Measurements from ENCODE around the gene RPS27A.
"Not testable (repeated sequence)": the region's sequence is repeated elsewhere in the genome, so short reads cannot be mapped to it uniquely, and the experiment has no call there.

Gene RPS27A

GRCh38 chr2:55232084-55232862 is at the start of gene RPS27A, which contains the start of gene CLHC1:
Gene RPS27A, plus strand, starts transcription at chr2:55232688. Its CDS starts 137 bp downstream, at chr2:55232825.
Gene CLHC1, minus strand, starts transcription at chr2:55232293. Its CDS starts 9,882 bp downstream, at chr2:55222411.
- peaks cover 16% of the 10 kb centered on the region for H3K36me3 ChIP-seq (ENCODE audit: control insufficient read depth, insufficient read depth, low read length)

GRCh38 chr2:55186837-55187236 is 45.7 kb upstream of the RPS27A start:
- not testable (repeated sequence) for H3K36me3 ChIP-seq (ENCODE audit: control insufficient read depth, insufficient read depth, low read length); H3K27me3 ChIP-seq (ENCODE audit: control insufficient read depth, insufficient read depth, low read length); H3K4me1 ChIP-seq (ENCODE audit: control insufficient read depth, insufficient read depth, low read length); H3K9me3 ChIP-seq (ENCODE audit: control insufficient read depth, insufficient read depth, low read length); H3K9ac ChIP-seq (ENCODE audit: low read depth, low read length); H3K4me3 ChIP-seq (ENCODE audit: low read depth, low read length)

More at GRCh38 chr2:55232084-55232862, at the start of gene RPS27A, which contains the start of gene CLHC1:
- Histone ChIP-seq H3K9ac (ENCODE audit: low read depth, low read length) (peak within 1 kb of the TSS; percentile 84), H3K27me3 (ENCODE audit: control insufficient read depth, insufficient read depth, low read length) (no peaks in the 10 kb centered on the region), H3K4me3 (ENCODE audit: low read depth, low read length) (peak within 1 kb of the TSS; percentile 98), H3K9me3 (ENCODE audit: control insufficient read depth, insufficient read depth, low read length) (no peaks in the 10 kb centered on the region), H3K4me1 (ENCODE audit: control insufficient read depth, insufficient read depth, low read length) (no peaks in the 10 kb centered on the region)

- H3K4me3 ChIP-seq (ENCODE audit: low read depth, low read length); H3K9me3 ChIP-seq (ENCODE audit: control insufficient read depth, insufficient read depth, low read length); H3K4me1 ChIP-seq (ENCODE audit: control insufficient read depth, insufficient read depth, low read length); H3K36me3 ChIP-seq (ENCODE audit: control insufficient read depth, insufficient read depth, low read length); H3K27me3 ChIP-seq (ENCODE audit: control insufficient read depth, insufficient read depth, low read length); H3K9ac ChIP-seq (ENCODE audit: low read depth, low read length): not testable (repeated sequence)
Measured at GRCh38 chr2:55191888-55192287, 40.6 kb upstream of the RPS27A start.

GRCh38 chr2:55196526-55196925 is 36.0 kb upstream of the RPS27A start:
- H3K4me3 ChIP-seq (ENCODE audit: low read depth, low read length) = no peak overlapping the region
- no peak overlapping the region for H3K9ac ChIP-seq (ENCODE audit: low read depth, low read length)
- no peaks in the 10 kb centered on the region for H3K27me3 ChIP-seq (ENCODE audit: control insufficient read depth, insufficient read depth, low read length)
- H3K9me3 ChIP-seq (ENCODE audit: control insufficient read depth, insufficient read depth, low read length) = no peaks in the 10 kb centered on the region
- no peaks in the 10 kb centered on the region for H3K4me1 ChIP-seq (ENCODE audit: control insufficient read depth, insufficient read depth, low read length)
- no peaks in the 10 kb centered on the region for H3K36me3 ChIP-seq (ENCODE audit: control insufficient read depth, insufficient read depth, low read length)

GRCh38 chr2:55200416-55200815 is 32.1 kb upstream of the RPS27A start:
- no peaks in the 10 kb centered on the region for H3K9me3 ChIP-seq (ENCODE audit: control insufficient read depth, insufficient read depth, low read length)
- H3K36me3 ChIP-seq (ENCODE audit: control insufficient read depth, insufficient read depth, low read length) = no peaks in the 10 kb centered on the region

GRCh38 chr2:55204536-55204935 is 28.0 kb upstream of the RPS27A start:
- H3K36me3 ChIP-seq (ENCODE audit: control insufficient read depth, insufficient read depth, low read length) = no peaks in the 10 kb centered on the region
- no peaks in the 10 kb centered on the region for H3K27me3 ChIP-seq (ENCODE audit: control insufficient read depth, insufficient read depth, low read length)
- no peaks in the 10 kb centered on the region for H3K4me1 ChIP-seq (ENCODE audit: control insufficient read depth, insufficient read depth, low read length)

More at GRCh38 chr2:55200416-55200815, 32.1 kb upstream of the RPS27A start:
- Histone ChIP-seq H3K4me1 (ENCODE audit: control insufficient read depth, insufficient read depth, low read length) (no peaks in the 10 kb centered on the region), H3K4me3 (ENCODE audit: low read depth, low read length) (no peak overlapping the region), H3K27me3 (ENCODE audit: control insufficient read depth, insufficient read depth, low read length) (no peaks in the 10 kb centered on the region), H3K9ac (ENCODE audit: low read depth, low read length) (no peak overlapping the region)

GRCh38 chr2:55204950-55205349 is 27.5 kb upstream of the RPS27A start:
- H3K27me3 ChIP-seq (ENCODE audit: control insufficient read depth, insufficient read depth, low read length) = no peaks in the 10 kb centered on the region
- H3K36me3 ChIP-seq (ENCODE audit: control insufficient read depth, insufficient read depth, low read length) = no peaks in the 10 kb centered on the region
- H3K4me3 ChIP-seq (ENCODE audit: low read depth, low read length) = no peak overlapping the region
- no peaks in the 10 kb centered on the region for H3K9me3 ChIP-seq (ENCODE audit: control insufficient read depth, insufficient read depth, low read length)
- no peaks in the 10 kb centered on the region for H3K4me1 ChIP-seq (ENCODE audit: control insufficient read depth, insufficient read depth, low read length)
- no peak overlapping the region for H3K9ac ChIP-seq (ENCODE audit: low read depth, low read length)

More at GRCh38 chr2:55204536-55204935, 28.0 kb upstream of the RPS27A start:
- no peaks in the 10 kb centered on the region for H3K9me3 ChIP-seq (ENCODE audit: control insufficient read depth, insufficient read depth, low read length)
- H3K9ac ChIP-seq (ENCODE audit: low read depth, low read length) = no peak overlapping the region
- no peak overlapping the region for H3K4me3 ChIP-seq (ENCODE audit: low read depth, low read length)

- H3K4me3 ChIP-seq (ENCODE audit: low read depth, low read length) = no peak overlapping the region
- H3K4me1 ChIP-seq (ENCODE audit: control insufficient read depth, insufficient read depth, low read length) = peaks cover 3% of the 10 kb centered on the region
Measured at GRCh38 chr2:55213822-55214221, 18.7 kb upstream of the RPS27A start.

GRCh38 chr2:55223958-55224760 is 8.3 kb upstream of the RPS27A start:
- Histone ChIP-seq H3K27me3 (ENCODE audit: control insufficient read depth, insufficient read depth, low read length) (no peaks in the 10 kb centered on the region), H3K4me1 (ENCODE audit: control insufficient read depth, insufficient read depth, low read length) (no peaks in the 10 kb centered on the region), H3K9me3 (ENCODE audit: control insufficient read depth, insufficient read depth, low read length) (no peaks in the 10 kb centered on the region), H3K9ac (ENCODE audit: low read depth, low read length) (no peak overlapping the region), H3K4me3 (ENCODE audit: low read depth, low read length) (peak overlapping the region; percentile 58), H3K36me3 (ENCODE audit: control insufficient read depth, insufficient read depth, low read length) (no peaks in the 10 kb centered on the region)

More at GRCh38 chr2:55213822-55214221, 18.7 kb upstream of the RPS27A start:
- H3K27me3 ChIP-seq (ENCODE audit: control insufficient read depth, insufficient read depth, low read length) = no peaks in the 10 kb centered on the region
- H3K9me3 ChIP-seq (ENCODE audit: control insufficient read depth, insufficient read depth, low read length) = no peaks in the 10 kb centered on the region
- no peak overlapping the region for H3K9ac ChIP-seq (ENCODE audit: low read depth, low read length)
- no peaks in the 10 kb centered on the region for H3K36me3 ChIP-seq (ENCODE audit: control insufficient read depth, insufficient read depth, low read length)

GRCh38 chr2:55224761-55225261 is 7.7 kb upstream of the RPS27A start:
- Histone ChIP-seq H3K9ac (ENCODE audit: low read depth, low read length) (no peak overlapping the region), H3K36me3 (ENCODE audit: control insufficient read depth, insufficient read depth, low read length) (no peaks in the 10 kb centered on the region)

GRCh38 chr2:55225481-55226020 is 6.9 kb upstream of the RPS27A start:
- Histone ChIP-seq H3K4me1 (ENCODE audit: control insufficient read depth, insufficient read depth, low read length) (no peaks in the 10 kb centered on the region), H3K4me3 (ENCODE audit: low read depth, low read length) (no peak overlapping the region), H3K9me3 (ENCODE audit: control insufficient read depth, insufficient read depth, low read length) (no peaks in the 10 kb centered on the region), H3K36me3 (ENCODE audit: control insufficient read depth, insufficient read depth, low read length) (no peaks in the 10 kb centered on the region), H3K9ac (ENCODE audit: low read depth, low read length) (no peak overlapping the region), H3K27me3 (ENCODE audit: control insufficient read depth, insufficient read depth, low read length) (no peaks in the 10 kb centered on the region)

More at GRCh38 chr2:55224761-55225261, 7.7 kb upstream of the RPS27A start:
- Histone ChIP-seq H3K4me1 (ENCODE audit: control insufficient read depth, insufficient read depth, low read length) (no peaks in the 10 kb centered on the region), H3K9me3 (ENCODE audit: control insufficient read depth, insufficient read depth, low read length) (no peaks in the 10 kb centered on the region), H3K27me3 (ENCODE audit: control insufficient read depth, insufficient read depth, low read length) (no peaks in the 10 kb centered on the region), H3K4me3 (ENCODE audit: low read depth, low read length) (no peak overlapping the region)
